NCI-H774 (cell line): ENCODE data around the gene RPUSD4.

Experiments used
- DNase-seq: peaks from one replicate; lab custom pipeline; 2025; lab: John Stamatoyannopoulos, UW

Gene RPUSD4

GRCh38 chr11:126156814-126157213, 54.6 kb downstream of the RPUSD4 start:
- no peak for DNase-seq

- no peak for DNase-seq
These were observed 55.9 kb downstream of the RPUSD4 start for GRCh38 chr11:126155402-126156187.

GRCh38 chr11:126154691-126155090, 56.8 kb downstream of the RPUSD4 start:
- no peak for DNase-seq

GRCh38 chr11:126153972-126154371, 57.5 kb downstream of the RPUSD4 start:
- DNase-seq = no peak

- no peak for DNase-seq
These were observed 58.4 kb downstream of the RPUSD4 start for GRCh38 chr11:126153006-126153405.

- DNase-seq = no peak
These were observed 58.9 kb downstream of the RPUSD4 start for GRCh38 chr11:126152586-126152985.

- no peak for DNase-seq
These were observed 59.3 kb downstream of the RPUSD4 start for GRCh38 chr11:126152152-126152551.
